Hematopoietic multipotent progenitor cell treated with erythropoietin and hydrocortisone succinate and interleukin-3 and kit ligand, for 17 days (in vitro differentiated cells): ENCODE measurements around the gene SLC22A23.

ENCODE experiments used
- DNase-seq: peaks from one replicate; pipeline ENCODE4 v3.0.0-alpha.2; 2015; ENCODE audit warnings: low spot score

Gene SLC22A23

DNA sequence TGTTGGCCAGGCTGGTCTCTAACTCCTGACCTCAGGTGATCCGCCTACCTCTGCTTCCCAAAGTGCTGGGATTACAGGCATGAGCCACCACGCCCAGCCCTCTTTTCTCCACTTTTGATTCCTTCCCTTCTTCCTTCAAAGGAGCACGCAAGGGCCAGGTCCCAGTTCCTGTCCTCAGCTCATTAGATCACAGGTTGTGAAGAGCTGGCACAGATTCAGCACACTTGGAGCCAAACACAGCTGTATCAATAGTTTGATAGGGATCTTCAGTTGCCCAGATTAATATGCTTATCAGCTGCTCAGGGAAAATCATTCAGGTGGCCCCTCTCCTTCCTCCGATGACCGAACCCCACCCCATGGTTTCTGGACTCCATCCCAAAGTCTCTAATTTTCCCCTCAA lies 14.4 kb upstream of the SLC22A23 start:
- DNase-seq: no peak

DNA sequence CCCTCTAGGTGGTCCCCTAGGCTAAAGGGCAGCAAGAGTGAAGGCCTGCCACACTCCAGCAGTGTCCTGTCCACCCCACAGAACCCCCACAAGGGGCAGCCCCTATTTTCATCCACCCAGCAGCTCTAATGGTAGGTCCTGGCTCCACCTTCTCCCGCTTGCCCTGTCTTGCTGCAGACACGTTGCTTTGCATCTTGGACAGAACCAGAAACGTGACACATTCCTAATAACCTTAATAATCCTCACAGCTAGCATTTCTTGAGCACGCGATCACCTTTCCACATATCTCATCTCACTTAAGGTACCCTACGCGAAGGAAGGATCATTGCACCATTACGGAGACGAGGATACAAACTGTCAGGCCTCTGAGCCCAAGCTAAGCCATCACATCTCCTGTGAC lies 11.7 kb upstream of the SLC22A23 start:
- no peak for DNase-seq

- DNase-seq: no peak
Observed at GRCh38 chr6:3467996-3468395, 11.1 kb upstream of the SLC22A23 start.

GRCh38 chr6:3466488-3467219 lies 9.8 kb upstream of the SLC22A23 start:
- no peak for DNase-seq

DNA sequence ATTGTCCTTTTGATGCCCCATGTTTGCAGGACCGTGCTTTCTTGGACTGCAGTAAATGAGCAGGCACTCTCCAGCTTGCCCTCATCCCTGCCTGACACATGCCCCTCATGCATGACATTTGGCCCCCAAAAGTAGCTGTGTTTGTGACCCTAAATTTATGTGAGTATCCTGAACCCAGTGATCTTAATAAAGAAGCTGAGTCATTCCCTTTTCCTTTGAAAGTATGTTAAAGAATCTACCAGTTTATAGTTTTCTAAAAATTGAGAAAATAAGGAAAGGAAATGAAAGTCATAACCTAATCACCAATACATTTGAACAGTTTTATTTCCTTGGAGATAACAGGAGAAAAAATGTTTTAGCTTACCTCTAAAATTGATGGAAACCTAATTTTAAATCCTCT lies 3.4 kb upstream of the SLC22A23 start:
- DNase-seq: no peak

DNA sequence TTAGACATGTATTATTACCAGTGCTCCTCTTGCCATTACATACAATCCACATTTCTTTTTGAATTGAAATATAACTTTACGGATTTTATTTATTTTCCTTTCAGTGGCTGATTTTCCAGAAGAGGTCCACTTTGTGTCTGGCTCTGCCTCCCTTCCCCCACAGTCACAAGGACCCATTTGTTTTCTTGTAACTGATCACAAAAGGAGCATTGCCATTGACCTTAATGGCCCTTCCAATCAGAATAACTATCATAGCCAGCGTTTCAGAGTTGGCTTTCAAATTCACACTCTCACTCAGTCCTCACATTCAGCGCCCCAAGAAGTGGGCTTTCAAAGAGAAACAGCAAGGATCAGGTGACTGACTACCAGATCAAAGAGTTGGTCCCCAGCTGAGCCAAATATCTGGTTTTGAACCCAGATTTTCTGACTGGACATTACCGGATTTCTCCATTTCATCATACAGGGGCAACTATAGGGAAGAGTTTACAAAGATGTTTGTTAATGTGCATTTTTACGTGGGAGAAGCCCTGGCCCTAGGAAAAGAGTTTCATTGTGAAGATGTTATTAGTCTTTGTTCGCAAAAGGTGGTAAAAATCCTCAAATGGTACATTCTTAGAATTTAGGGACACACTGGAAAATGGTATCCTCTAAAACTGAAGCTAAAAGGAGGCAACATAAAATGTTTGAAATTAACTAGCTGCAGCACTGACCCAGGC lies 2.0 kb upstream of the SLC22A23 start:
- DNase-seq: no peak

DNA sequence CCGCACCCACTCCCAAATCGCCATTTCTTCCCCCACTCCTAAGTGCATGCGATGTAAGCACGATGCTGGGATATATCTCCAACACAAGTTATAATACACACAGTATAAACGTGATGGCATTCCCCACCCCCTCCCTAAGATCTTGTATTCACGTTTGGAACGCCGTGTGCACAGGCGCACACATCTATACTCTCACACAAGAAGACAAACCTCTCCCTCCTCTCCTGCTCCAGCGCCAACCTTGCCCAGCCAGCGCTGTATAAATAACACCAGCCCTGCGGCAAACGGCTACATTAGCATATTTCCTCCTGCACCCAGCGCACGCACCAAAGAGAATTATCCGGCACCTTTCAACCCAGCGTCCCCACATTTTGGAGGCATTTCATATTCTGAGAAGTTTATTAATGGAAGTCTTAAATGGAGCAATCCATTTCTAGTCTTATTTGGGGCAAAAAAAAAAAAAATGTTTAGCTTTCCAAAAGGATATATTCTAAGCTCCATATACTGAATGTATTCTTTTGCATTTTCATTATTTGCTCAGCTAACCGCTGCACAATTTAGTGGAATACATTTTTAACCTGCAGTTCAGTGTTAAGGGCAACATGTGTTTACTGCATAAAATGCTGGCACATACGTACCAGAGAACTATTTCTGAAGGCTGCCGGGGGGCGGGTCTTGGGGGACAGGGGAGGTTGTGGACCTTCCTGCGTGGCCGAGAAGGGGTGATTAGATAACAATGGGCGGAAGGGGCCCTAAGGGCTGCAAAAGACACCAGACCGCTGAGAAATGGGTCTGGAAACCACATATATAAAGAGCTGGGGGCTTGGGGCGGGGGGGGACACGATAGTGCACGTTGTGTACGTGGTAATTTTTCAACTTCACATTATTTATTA lies 1.1 kb upstream of the SLC22A23 start:
- peak; percentile 50 for DNase-seq

DNA sequence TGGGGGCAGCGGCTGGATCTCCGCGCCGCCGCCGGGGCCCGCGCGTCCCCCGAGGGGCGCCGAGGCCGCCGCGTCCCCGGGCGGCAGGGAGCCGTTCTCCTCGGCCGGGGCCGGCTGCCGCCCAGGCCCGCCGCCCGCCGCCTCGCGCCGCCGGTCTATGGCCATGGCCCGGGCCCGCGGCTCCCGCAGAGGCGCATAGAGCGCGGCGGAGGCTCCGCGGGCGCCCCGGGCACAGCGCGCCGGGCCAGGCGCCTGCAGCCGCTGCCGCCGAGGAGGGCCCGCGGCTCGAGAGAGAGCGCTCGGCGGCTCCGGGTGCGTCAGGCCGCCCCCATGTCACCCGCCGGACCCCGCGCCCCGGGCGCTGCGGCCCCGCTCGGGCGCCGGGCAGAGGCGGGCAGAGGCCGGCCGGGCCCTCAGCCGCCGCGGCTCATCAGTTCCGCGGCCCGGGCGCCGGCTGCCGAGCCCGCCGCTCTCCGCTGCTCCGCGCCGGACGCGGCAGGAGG lies 404 bp downstream of the SLC22A23 start:
- peak; percentile 29 for DNase-seq

- no peak for DNase-seq
Observed at GRCh38 chr6:3455569-3456394, 1.1 kb downstream of the SLC22A23 start.

- DNase-seq: peak; percentile 93
Observed at GRCh38 chr6:3455147-3455568, 1.7 kb downstream of the SLC22A23 start.

DNA sequence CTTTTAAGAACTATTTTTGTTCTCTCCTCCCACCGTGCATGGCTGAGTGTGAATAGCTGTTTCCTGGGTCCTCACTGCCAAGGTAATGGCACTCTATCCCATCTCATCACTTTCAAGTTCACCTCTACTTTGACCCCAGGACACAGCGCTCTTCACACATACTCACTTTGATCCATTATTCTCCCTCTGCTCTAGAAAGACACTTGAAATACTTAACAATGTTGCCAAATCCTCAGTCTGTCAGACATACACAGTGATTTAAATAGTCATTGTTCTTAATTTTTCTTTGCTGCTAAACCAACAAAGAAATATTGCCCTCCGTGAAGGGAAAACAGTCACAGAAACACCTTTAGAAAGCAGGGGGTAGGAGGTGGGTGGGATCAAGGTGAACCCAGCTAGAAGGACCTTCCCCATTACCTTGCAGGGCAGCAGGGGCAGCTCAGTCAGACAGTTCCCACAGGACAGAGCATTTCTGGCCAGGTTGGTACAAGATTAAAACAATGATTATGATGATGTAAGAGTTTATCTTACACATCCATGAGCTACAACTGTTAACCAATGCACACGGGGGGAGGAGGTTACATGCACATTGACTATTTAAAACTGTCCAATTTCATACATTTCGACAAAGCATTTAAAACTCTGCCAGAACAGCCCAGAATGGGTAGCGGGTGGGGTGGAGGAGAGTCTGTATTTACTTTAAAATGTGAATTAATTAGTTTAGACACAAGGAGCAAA lies 2.4 kb downstream of the SLC22A23 start:
- peak; percentile 65 for DNase-seq

DNA sequence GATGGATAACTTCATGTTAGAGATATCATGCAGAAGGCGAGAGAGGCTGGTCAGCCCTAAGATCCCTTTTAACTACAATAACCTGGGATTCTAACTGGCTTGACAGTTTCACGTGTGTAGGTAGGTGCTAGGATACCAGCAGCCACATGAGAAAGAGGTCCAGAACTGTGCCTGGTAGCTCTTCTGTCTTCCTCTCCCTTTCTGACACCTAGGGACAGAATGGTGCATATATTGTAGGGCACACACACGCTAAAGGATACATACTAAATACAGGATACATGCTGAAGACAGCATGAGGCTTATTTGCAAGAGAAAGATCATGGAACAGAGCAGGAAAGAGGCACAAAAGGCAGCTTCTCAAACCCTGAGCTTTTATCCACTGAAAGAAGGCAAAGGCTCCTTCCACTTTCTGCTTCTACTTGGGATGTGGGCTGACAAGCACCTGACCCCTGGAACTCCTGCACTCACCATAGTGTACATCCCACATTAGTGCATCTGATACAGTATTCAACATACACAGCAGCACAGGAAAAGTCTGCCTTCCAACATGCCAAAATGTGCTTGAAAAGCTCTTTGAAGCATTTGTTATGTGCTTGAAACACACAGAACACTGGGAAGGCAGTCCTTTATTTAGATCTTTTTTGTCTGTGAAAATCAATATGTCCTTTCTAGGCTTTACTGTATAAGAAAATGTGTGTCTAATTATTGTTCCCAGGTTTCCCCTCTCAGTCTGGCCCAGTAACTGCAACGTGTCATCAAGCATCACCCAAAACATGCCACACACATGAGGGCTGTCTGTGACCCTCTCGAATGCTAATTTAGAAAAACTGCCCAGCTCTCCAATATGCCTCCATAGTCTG lies 3.2 kb downstream of the SLC22A23 start:
- peak; percentile 71 for DNase-seq

GRCh38 chr6:3451498-3451897 lies 5.4 kb downstream of the SLC22A23 start:
- no peak for DNase-seq

DNA sequence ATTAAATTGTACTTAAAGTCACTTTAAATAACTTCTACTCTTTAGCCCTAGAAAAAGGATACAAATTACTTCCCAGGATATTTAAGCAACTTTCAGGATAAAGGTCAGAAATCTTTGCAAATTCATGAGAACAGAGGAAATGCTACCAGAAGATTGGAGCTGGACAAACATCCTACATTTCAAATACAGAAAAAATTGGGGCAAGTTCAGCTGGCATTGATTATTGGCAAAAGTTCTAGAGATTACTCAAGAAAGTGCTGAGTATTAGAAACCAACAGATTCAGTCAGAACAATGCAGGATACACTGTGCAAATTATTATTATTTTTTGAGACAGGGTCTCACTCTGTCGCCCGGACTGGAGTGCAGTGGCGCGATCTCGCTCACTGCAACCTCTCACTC lies 6.0 kb downstream of the SLC22A23 start:
- DNase-seq: no peak

DNA sequence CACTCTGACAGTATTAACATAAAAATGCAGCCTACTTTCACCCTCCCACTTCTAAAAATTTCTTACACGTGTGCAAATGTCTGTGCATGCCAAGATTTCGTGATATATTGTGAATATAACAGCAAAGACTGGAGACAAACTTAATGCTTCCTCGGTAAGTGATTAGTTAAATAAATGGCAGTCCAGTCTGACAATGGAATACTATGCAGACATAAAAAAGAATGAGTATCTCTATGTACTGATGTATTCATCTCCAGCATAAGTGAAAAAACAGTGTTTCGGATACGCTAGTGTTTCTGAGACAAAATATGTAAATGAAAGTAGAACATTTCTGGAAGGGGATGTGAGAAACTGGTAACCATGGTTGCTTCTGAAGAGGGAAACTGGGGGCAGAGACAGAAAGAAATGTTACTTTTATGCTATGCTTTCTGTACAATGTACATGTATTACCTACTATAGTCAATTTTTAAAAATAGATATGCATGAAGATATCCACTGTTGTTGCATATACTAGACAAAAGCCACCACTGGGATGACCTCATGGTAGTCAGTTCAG lies 7.0 kb downstream of the SLC22A23 start:
- no peak for DNase-seq

GRCh38 chr6:3449321-3449720 lies 7.5 kb downstream of the SLC22A23 start:
- no peak for DNase-seq

GRCh38 chr6:3447005-3447404 lies 9.8 kb downstream of the SLC22A23 start:
- no peak for DNase-seq

DNA sequence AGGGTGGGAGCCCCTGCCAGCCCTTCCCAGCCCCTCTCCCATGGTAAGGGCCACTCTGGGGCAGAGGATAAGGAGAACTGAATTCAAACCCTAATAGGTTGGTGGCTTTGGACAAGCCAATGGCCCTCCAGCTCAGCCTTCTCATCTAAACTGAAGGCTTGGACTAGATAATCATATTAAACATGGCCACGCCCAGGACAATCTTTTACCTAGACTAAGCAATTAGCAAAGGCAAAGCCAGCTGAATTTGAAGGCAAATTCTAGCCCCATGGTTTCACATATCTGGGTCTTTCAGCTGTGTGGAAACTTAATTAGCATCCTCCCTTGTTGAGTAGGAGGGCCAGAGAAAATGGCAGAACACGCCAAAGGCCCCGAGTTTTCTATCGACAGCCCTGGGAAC lies 10.7 kb downstream of the SLC22A23 start:
- DNase-seq: peak; percentile 68

DNA sequence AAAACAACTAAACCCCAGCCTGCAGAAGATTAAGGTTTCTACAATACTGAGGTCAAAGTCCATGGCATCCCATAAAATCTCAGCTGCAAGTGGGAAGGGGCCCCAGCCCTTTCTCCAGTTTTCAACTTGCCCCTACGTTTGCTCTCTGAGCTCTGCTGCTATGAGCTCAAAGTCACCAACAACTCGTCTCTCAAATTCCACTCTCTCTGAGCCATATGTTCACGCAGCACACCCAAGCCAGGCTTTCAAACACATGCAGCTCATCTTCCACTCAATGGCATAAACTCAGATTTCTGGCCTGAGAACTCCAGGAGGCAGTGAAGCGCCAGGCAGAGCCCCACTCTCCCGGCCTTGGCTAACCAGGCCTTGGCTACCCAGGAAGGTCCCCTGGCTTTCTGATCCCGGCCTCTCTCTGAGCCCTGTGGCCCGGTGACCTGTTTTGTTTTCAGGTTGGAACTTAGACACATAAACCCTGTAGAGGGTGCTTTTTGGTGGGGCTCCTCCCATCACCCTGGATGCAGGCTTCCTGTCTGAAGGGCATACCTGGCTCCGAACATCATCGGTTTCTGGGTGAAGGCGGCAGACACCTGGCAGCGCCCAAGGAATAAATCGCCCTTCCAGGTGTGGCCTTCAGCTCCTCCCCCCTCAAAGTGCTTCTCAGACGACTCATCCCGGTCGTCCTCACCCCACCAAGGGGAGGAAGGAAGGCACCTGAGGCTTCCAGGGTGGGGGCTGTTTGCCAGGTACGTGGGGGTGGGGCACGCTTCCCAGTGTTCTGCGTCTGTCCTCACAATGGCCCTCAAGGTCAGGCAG lies 12.4 kb downstream of the SLC22A23 start:
- no peak for DNase-seq
